SHP77 (cell line): ENCODE data around the gene RNASET2.
"Not testable (repeated sequence)": the region's sequence is repeated elsewhere in the genome, so short reads cannot be mapped to it uniquely, and the experiment has no call there.

Experiments
- DNase-seq, 2 experiments: peaks; one replicate each; lab custom pipeline; 2025; lab: John Stamatoyannopoulos, UW

The RNASET2 gene

DNA sequence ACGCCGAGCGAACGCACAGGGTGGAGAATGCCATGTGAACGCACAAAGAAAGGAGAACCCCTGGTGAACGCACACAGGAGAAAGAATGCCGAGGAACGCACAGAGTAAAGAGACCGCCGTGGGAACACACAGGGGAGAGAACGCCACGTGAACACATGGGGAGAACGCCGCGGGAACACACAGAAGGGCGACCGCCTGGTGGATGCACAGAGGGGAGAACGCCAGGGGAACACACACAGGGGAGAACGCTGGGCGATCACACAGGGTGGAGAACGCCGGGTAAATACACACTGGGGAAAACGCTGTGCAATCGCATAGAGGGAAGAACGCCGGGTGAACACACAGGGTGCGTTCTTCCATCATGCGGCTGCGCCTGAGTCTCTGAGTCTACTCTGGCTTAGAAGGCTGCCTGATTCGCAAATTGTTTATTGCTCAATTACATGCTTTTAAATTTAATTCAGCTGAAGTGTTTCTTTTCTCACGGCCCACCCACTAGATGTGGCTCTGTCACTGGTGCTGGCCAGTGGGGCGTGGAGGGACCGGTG lies 54.1 kb downstream of the RNASET2 start:
- no peak for DNase-seq

DNA sequence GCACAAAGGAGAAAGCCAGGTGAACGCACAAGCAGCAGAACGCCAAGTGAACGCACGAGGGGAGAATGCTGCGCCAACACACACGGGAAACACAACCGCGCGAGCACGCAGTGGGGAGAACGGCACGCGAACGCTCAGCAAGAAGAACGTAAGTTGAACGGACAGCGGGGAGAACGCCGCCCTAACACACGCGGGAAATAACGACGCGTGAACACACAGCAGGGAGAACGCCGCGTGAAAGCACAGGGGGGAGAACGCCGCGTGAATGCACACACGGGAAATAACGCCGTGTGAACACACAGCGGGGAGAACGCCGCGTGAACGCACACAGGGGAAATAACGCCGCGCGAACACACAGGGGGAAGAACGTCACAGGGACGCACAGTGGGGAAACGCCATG lies 54.7 kb downstream of the RNASET2 start:
- no peak for DNase-seq

DNA sequence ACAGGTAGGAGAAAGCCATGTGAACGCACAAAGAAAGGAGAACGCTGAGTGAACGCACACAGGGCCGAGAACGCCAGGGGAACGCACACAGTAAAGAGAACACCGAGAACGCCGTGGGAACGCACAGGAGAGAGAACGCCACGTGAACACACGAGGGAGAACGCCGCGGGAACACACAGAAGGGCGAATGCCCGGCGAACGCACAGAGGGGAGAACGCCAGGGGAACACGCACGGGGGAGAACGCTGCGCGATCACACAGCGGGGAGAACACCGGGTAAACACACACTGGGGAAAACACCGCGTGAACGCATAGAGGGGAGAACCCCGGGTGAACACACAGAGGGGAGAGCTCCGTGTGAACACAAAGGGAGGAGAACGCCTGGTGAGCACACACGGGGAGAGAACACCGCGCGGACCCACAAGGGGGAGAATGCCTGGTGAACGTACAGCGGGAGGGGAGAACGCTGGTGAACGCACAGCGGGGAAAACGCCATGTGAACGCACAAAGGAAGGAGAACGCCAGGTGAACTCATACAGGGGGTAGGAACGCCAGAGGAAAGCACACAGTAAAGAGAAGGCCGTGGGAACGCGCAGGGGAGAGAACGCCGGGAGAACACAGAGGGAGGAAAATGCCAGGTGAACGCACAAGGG lies 55.3 kb downstream of the RNASET2 start:
- DNase-seq, result no peak

GRCh38 chr6:166900130-166900708 lies 56.1 kb downstream of the RNASET2 start:
- DNase-seq, result no peak

- no peak for DNase-seq
Observed at GRCh38 chr6:166898910-166899309, 57.4 kb downstream of the RNASET2 start.

DNA sequence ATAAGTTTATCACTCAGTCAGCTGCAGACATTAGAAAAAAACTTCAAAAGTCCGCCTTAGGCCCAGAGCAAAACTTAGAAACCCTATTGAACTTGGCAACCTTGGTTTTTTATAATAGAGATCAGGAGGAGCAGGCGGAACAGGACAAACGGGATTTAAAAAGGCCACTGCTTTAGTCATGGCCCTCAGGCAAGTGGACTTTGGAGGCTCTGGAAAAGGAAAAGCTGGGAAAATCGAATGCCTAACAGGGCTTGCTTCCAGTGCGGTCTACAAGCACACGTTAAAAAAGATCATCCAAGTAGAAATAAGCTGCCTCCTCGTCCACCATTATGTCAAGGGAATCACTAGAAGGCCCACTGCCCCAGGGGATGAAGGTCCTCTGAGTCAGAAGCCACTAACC lies 61.7 kb downstream of the RNASET2 start:
- DNase-seq, result not testable (repeated sequence)

DNA sequence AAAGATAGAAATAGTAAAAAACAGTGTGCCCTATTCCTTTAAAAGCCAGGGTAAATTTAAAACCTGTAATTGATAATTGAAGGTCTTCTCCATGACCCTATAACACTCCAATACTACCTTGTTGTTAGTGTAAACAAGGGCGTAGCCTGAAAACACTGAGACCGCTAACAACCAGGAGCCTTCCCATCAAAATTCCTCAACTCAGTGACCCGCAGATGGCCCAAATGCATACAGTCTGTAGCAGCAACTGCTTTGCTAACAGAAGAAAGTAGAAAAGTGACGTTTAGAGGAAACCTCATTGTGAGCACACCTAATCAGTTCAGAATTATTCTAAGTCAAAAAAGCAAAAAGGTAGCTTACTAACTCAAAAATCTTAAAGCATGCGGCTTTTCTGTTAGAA lies 63.9 kb downstream of the RNASET2 start:
- not testable (repeated sequence) for DNase-seq

GRCh38 chr6:166886773-166887172 lies 69.6 kb downstream of the RNASET2 start:
- DNase-seq, result not testable (repeated sequence)

DNA sequence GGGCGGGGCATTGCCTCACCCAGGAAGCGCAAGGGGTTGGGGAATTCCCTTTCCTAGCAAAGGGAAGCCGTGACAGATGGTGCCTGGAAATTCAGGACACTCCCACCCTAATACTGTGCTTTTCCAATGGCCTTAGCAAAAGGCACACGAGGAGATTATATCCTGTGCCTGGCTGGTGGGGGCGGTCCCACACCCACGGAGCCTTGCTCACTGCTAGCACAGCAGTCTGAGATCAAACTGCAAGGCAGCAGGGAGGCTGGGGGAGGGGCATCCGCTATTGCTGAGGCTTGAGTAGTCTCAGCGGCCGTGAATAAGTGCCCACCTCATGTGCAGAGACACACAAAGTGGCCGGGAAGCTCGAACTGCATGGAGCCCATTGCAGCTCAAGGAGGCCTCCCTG lies 71.4 kb downstream of the RNASET2 start:
- not testable (repeated sequence) for DNase-seq

DNA sequence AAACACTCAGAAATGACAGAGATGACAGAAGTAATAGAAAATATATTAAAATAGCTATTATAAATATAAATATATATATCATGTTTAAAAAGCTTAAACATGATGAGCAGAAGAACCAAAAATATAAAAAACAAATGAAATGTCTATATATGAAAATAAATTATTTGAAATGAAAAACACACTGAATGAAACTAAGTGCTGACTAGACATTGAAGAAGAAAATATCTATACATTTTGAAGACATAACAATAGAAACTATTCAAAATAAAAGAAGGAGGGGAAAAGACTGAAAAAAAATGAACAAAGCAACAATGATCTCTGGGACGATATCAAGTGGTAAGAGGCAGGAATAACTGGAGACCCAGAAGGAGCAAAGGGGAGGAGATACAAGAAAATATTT lies 76.8 kb downstream of the RNASET2 start:
- no peak for DNase-seq
